ENCODE results near the gene PTPN6.

Gene PTPN6

GRCh38 chr12:6941782-6942181 lies 9.4 kb upstream of the PTPN6 start:
- DNase-seq = no peak

- no peak for DNase-seq
Measured at GRCh38 chr12:6942331-6942665, 8.9 kb upstream of the PTPN6 start.

GRCh38 chr12:6943389-6943721 lies 7.8 kb upstream of the PTPN6 start:
- DNase-seq = peak; percentile 93

GRCh38 chr12:6943722-6944380 lies 7.3 kb upstream of the PTPN6 start, which contains the start of the genes C12orf57 and RNU7-1:
C12orf57 (plus strand) TSS chr12:6944022; CDS start chr12:6944122, 100 bp downstream.
RNU7-1 (plus strand) TSS chr12:6943816.
- peak; percentile 96 for DNase-seq

- peak; percentile 93 for DNase-seq
Measured at GRCh38 chr12:6944381-6945186, 6.6 kb upstream of the PTPN6 start.

- no peak for DNase-seq
Measured at GRCh38 chr12:6945613-6946012, 5.5 kb upstream of the PTPN6 start.

GRCh38 chr12:6946033-6946919 lies 4.9 kb upstream of the PTPN6 start:
- no peak for DNase-seq

GRCh38 chr12:6946920-6947374 lies 4.2 kb upstream of the PTPN6 start:
- DNase-seq = no peak

GRCh38 chr12:6947615-6948014 lies 3.5 kb upstream of the PTPN6 start:
- no peak for DNase-seq

GRCh38 chr12:6948873-6949594 lies 2.1 kb upstream of the PTPN6 start:
- no peak for DNase-seq

- no peak for DNase-seq
Measured at GRCh38 chr12:6950401-6950801, 755 bp upstream of the PTPN6 start.

GRCh38 chr12:6951551-6952120 lies 480 bp downstream of the PTPN6 start:
- no peak for DNase-seq

GRCh38 chr12:6952121-6952862 lies 1.1 kb downstream of the PTPN6 start:
- DNase-seq = no peak

GRCh38 chr12:6952863-6953441 lies 1.8 kb downstream of the PTPN6 start:
- DNase-seq = no peak

- peak; percentile 62 for DNase-seq
Measured at GRCh38 chr12:6953442-6954315, 2.5 kb downstream of the PTPN6 start.

GRCh38 chr12:6954316-6955107 lies 3.4 kb downstream of the PTPN6 start:
- no peak for DNase-seq

GRCh38 chr12:6955108-6956020 lies 4.2 kb downstream of the PTPN6 start:
- DNase-seq = no peak

Data from fibroblast of skin of abdomen (primary cell).